Thyroid gland (tissue), 4 donors: ENCODE measurements around the gene PTPN14.

ENCODE experiments used
- CTCF ChIP-seq, 6 experiments: fragments of 200-600 bp in 3 of 6; fragments of 450-650 bp in 3 of 6; sonication (generic) in 3 of 6; IDR thresholded peaks; one replicate each; pipeline ENCODE4 v1.5.1; 2016 to 2019; ENCODE audit warnings: antibody characterized with exemption in 6 of 6, mild to moderate bottlenecking in 2 of 6, inconsistent platforms in 1 of 6, moderate library complexity in 1 of 6
- POLR2A ChIP-seq, 2 donors: fragments of 450-650 bp; IDR thresholded peaks; one replicate each; pipeline ENCODE4 v1.6.1; 2017; ENCODE audit warnings: antibody characterized with exemption in 2 of 2, mild to moderate bottlenecking in 2 of 2, moderate library complexity in 1 of 2

GRCh38 chr1:214449371-214449770 is 102.0 kb downstream of the PTPN14 start:
- TF ChIP-seq POLR2A (IDR thresholded peaks at IDR 0.05) (no peak), CTCF (IDR thresholded peaks at IDR 0.05) (no peak)
